SH-SY5Y (cell line): Measurements from ENCODE around the gene VWDE.

Experiments
- GATA2 ChIP-seq: IDR thresholded peaks from 2 replicates; pipeline ENCODE4 v1.6.1; 2011; ENCODE audit warnings: mild to moderate bottlenecking, low read depth, low read length
- GATA3 ChIP-seq: IDR thresholded peaks from 2 replicates; pipeline ENCODE4 v1.6.1; 2011; ENCODE audit warnings: low read depth, mild to moderate bottlenecking, low read length, moderate library complexity

DNA sequence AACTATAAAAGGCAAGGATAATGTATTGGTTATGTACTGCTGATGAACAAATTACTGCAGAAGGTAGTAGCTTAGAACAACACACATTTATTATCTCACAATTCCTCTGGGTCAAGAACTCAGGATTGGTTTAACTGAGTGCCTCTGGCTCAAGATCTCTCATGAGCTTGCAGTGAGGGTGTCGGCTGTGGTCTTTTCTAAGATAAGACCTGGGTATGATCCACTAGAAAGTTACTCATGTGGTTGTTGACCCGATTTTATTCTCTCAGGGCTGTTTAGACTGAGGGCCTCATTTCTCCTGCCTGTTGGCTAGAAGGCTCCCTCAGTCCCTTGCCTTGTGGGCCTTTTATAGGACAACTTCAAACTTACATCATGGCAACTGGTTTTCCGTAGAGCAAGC lies 86.7 kb downstream of the VWDE start:
- TF ChIP-seq GATA2 (no peak), GATA3 (no peak)
